HEK293 (cell line): ENCODE results near the gene FUNDC1.

Experiments
- EGR2 ChIP-seq: fragments of 450-650 bp; formaldehyde crosslinking; IDR thresholded peaks from 2 replicates; pipeline ENCODE4 v1.5.1; 2016; ENCODE audit warnings: low read depth, missing biosample characterization, missing genetic modification characterization
- GLI4 ChIP-seq: fragments of 450-650 bp; formaldehyde crosslinking; IDR thresholded peaks from 2 replicates; pipeline ENCODE4 v1.5.1; 2016; ENCODE audit warnings: missing biosample characterization, missing genetic modification characterization
- HOXA7 ChIP-seq: sonication (generic); formaldehyde crosslinking; IDR thresholded peaks from 2 replicates; pipeline ENCODE4 v1.8.1; 2022; ENCODE audit warnings: missing genetic modification reagents, borderline replicate concordance
- INSM2 ChIP-seq: fragments of 450-650 bp; formaldehyde crosslinking; IDR thresholded peaks from 2 replicates; pipeline ENCODE4 v1.5.1; 2016; ENCODE audit warnings: missing biosample characterization, missing genetic modification characterization
- KLF8 ChIP-seq: fragments of 450-650 bp; formaldehyde crosslinking; IDR thresholded peaks from 2 replicates; pipeline ENCODE4 v1.5.1; 2016; ENCODE audit warnings: missing biosample characterization, missing genetic modification characterization
- MEIS1 ChIP-seq: sonication (generic); formaldehyde crosslinking; IDR thresholded peaks from 2 replicates; pipeline ENCODE4 v1.8.1; 2022; ENCODE audit warnings: missing genetic modification reagents, mild to moderate bottlenecking, borderline replicate concordance
- MYNN ChIP-seq: fragments of 450-650 bp; formaldehyde crosslinking; IDR thresholded peaks from 2 replicates; pipeline ENCODE4 v1.5.1; 2016; ENCODE audit warnings: missing biosample characterization, missing genetic modification characterization, borderline replicate concordance
- MZF1 ChIP-seq: fragments of 450-650 bp; formaldehyde crosslinking; IDR thresholded peaks from 2 replicates; pipeline ENCODE4 v1.5.1; 2017; ENCODE audit warnings: missing biosample characterization, missing genetic modification characterization, borderline replicate concordance
- SP7 ChIP-seq: fragments of 450-650 bp; formaldehyde crosslinking; IDR thresholded peaks from 2 replicates; pipeline ENCODE4 v1.5.1; 2016; ENCODE audit warnings: missing biosample characterization, missing genetic modification characterization
- TCF7L2 ChIP-seq: IDR thresholded peaks from 2 replicates; pipeline ENCODE4 v1.6.1; 2011; ENCODE audit warnings: low read depth, mild to moderate bottlenecking, inconsistent platforms, low read length, moderate library complexity, borderline replicate concordance
- YY1 ChIP-seq: fragments of 450-650 bp; formaldehyde crosslinking; IDR thresholded peaks from 2 replicates; pipeline ENCODE4 v1.5.1; 2018; ENCODE audit warnings: missing biosample characterization, missing genetic modification characterization
- ZBTB10 ChIP-seq: fragments of 450-650 bp; formaldehyde crosslinking; IDR thresholded peaks from 2 replicates; pipeline ENCODE4 v1.5.1; 2016; ENCODE audit warnings: missing biosample characterization, missing genetic modification characterization
- ZBTB21 ChIP-seq: fragments of 450-650 bp; formaldehyde crosslinking; IDR thresholded peaks from 2 replicates; pipeline ENCODE4 v1.5.1; 2017; ENCODE audit warnings: missing biosample characterization, missing genetic modification characterization
- ZEB2 ChIP-seq: fragments of 450-650 bp; formaldehyde crosslinking; IDR thresholded peaks from 2 replicates; pipeline ENCODE4 v1.5.1; 2016; ENCODE audit warnings: missing biosample characterization, missing genetic modification characterization
- ZNF132 ChIP-seq: fragments of 450-650 bp; formaldehyde crosslinking; IDR thresholded peaks from 2 replicates; pipeline ENCODE4 v1.5.1; 2017; ENCODE audit warnings: missing biosample characterization, missing genetic modification characterization, borderline replicate concordance
- ZNF140 ChIP-seq: fragments of 450-650 bp; formaldehyde crosslinking; IDR thresholded peaks from 2 replicates; pipeline ENCODE4 v1.5.1; 2016; ENCODE audit warnings: missing biosample characterization, missing genetic modification characterization
- ZNF157 ChIP-seq: fragments of 450-650 bp; formaldehyde crosslinking; IDR thresholded peaks from 2 replicates; pipeline ENCODE4 v1.5.1; 2016; ENCODE audit warnings: missing biosample characterization, missing genetic modification characterization
- ZNF175 ChIP-seq: fragments of 450-650 bp; formaldehyde crosslinking; IDR thresholded peaks from 2 replicates; pipeline ENCODE4 v1.5.1; 2016; ENCODE audit warnings: missing biosample characterization, missing genetic modification characterization
- ZNF214 ChIP-seq: fragments of 450-650 bp; formaldehyde crosslinking; IDR thresholded peaks from 2 replicates; pipeline ENCODE4 v1.5.1; 2017; ENCODE audit warnings: missing biosample characterization, mild to moderate bottlenecking, missing genetic modification characterization, borderline replicate concordance
- ZNF24 ChIP-seq: fragments of 450-650 bp; formaldehyde crosslinking; IDR thresholded peaks from 2 replicates; pipeline ENCODE4 v1.5.1; 2016; ENCODE audit warnings: missing biosample characterization, missing genetic modification characterization
- ZNF248 ChIP-seq: fragments of 450-650 bp; formaldehyde crosslinking; IDR thresholded peaks from 2 replicates; pipeline ENCODE4 v1.5.1; 2017; ENCODE audit warnings: missing biosample characterization, missing genetic modification characterization
- ZNF311 ChIP-seq: fragments of 450-650 bp; formaldehyde crosslinking; IDR thresholded peaks from 2 replicates; pipeline ENCODE4 v1.5.1; 2017; ENCODE audit warnings: missing biosample characterization, missing genetic modification characterization, borderline replicate concordance
- ZNF37A ChIP-seq: fragments of 450-650 bp; IDR thresholded peaks from 2 replicates; pipeline ENCODE4 v1.5.1; 2018; ENCODE audit warnings: missing biosample characterization, missing genetic modification characterization
- ZNF398 ChIP-seq: fragments of 450-650 bp; formaldehyde crosslinking; IDR thresholded peaks from 2 replicates; pipeline ENCODE4 v1.5.1; 2017; ENCODE audit warnings: missing biosample characterization, missing genetic modification characterization
- ZNF449 ChIP-seq: fragments of 450-650 bp; formaldehyde crosslinking; IDR thresholded peaks from 2 replicates; pipeline ENCODE4 v1.5.1; 2017; ENCODE audit warnings: missing biosample characterization, mild to moderate bottlenecking, missing genetic modification characterization, moderate library complexity
- ZNF521 ChIP-seq: fragments of 450-650 bp; formaldehyde crosslinking; IDR thresholded peaks from 2 replicates; pipeline ENCODE4 v1.5.1; 2017; ENCODE audit warnings: missing biosample characterization, mild to moderate bottlenecking, missing genetic modification characterization
- ZNF549 ChIP-seq: fragments of 450-650 bp; IDR thresholded peaks from 2 replicates; pipeline ENCODE4 v1.5.1; 2018; ENCODE audit warnings: missing biosample characterization, missing genetic modification characterization, mild to moderate bottlenecking, inconsistent platforms, moderate library complexity
- ZNF555 ChIP-seq: fragments of 450-650 bp; formaldehyde crosslinking; conservative IDR thresholded peaks from 2 replicates; pipeline ENCODE4 v1.5.1; 2017; ENCODE audit warnings: missing biosample characterization, mild to moderate bottlenecking, missing genetic modification characterization, inconsistent platforms
- ZNF600 ChIP-seq: fragments of 450-650 bp; formaldehyde crosslinking; IDR thresholded peaks from 2 replicates; pipeline ENCODE4 v1.5.1; 2016; ENCODE audit warnings: missing biosample characterization, missing genetic modification characterization
- ZNF776 ChIP-seq: fragments of 450-650 bp; formaldehyde crosslinking; IDR thresholded peaks from 2 replicates; pipeline ENCODE4 v1.5.0; 2017; ENCODE audit warnings: missing biosample characterization, missing genetic modification characterization, borderline replicate concordance
- ZNF791 ChIP-seq: fragments of 450-650 bp; formaldehyde crosslinking; IDR thresholded peaks from 2 replicates; pipeline ENCODE4 v1.5.1; 2016; ENCODE audit warnings: missing biosample characterization, missing genetic modification characterization
- ZSCAN4 ChIP-seq: fragments of 450-650 bp; formaldehyde crosslinking; IDR thresholded peaks from 2 replicates; pipeline ENCODE4 v1.5.1; 2017; ENCODE audit warnings: missing biosample characterization, missing genetic modification characterization

Gene FUNDC1

GRCh38 chrX:44542567-44543325, at the start of gene FUNDC1 (continued):
- TF ChIP-seq ZNF398 (peak; percentile 63), ZSCAN4 (no peak), ZNF214 (no peak), YY1 (tag by site-specific recombination) (peak; percentile 80; the same call in 1 of the 2 replicates), HOXA7 (CRISPR knock-in tag) (no peak), ZNF311 (tag by site-specific recombination) (no peak), ZNF175 (tag by site-specific recombination) (no peak), TCF7L2 (no peak), ZEB2 (tag by site-specific recombination) (no peak), MZF1 (tag by site-specific recombination) (no peak), EGR2 (tag by site-specific recombination) (peak; percentile 4; the same call in 1 of the 2 replicates), ZNF555 (tag by site-specific recombination) (no peak), ZNF600 (tag by site-specific recombination) (no peak), ZBTB21 (tag by site-specific recombination) (no peak), ZNF24 (no peak), ZNF157 (no peak), ZNF549 (tag by site-specific recombination) (no peak), ZNF132 (no peak), MEIS1 (CRISPR knock-in tag) (no peak), ZNF776 (tag by site-specific recombination) (no peak), INSM2 (tag by site-specific recombination) (no peak), SP7 (tag by site-specific recombination) (no peak), ZNF37A (tag by site-specific recombination) (no peak), ZNF140 (tag by site-specific recombination) (no peak), ZNF791 (tag by site-specific recombination) (no peak), KLF8 (tag by site-specific recombination) (peak; percentile 51; the same call in 1 of the 2 replicates), GLI4 (tag by site-specific recombination) (no peak), ZBTB10 (tag by site-specific recombination) (peak; percentile 84), ZNF521 (tag by site-specific recombination) (no peak), MYNN (tag by site-specific recombination) (no peak), ZNF248 (tag by site-specific recombination) (no peak), ZNF449 (tag by site-specific recombination) (no peak)
